CD14-positive monocyte (primary cell): ENCODE results near the gene BTG2. TPM values are rescaled to one million over a fixed set of nuclear protein-coding genes. Genes with fewer than 3 reads are reported as not detected.
A peak's percentile ranks its signal among the peaks of the same experiment; 100 is the strongest.

Experiments
- DNase-seq, 3 donors: peaks; one replicate each; pipeline ENCODE4 v3.0.0-alpha.2; 2011 to 2022
- H2AFZ ChIP-seq: 2 replicates; pipeline ENCODE4 v1.6.0; 2012; ENCODE audit warnings: mild to moderate bottlenecking, low read depth, low read length, inconsistent platforms; ENCODE audit not compliant: insufficient read depth, poor library complexity, severe bottlenecking
- H3K27ac ChIP-seq, 2 donors: 1 replicate in 1 of 2; 2 replicates in 1 of 2; pipeline ENCODE4 v1.5.1; 2012 to 2013; ENCODE audit warnings: low read length in 2 of 2, control low read depth in 1 of 2, inconsistent platforms in 1 of 2, low read depth in 1 of 2, mild to moderate bottlenecking in 1 of 2
- H3K27me3 ChIP-seq, 2 donors: one replicate each; pipeline versions ENCODE4 v1.6.0 to v1.6.1; 2011 to 2013; ENCODE audit warnings: low read length in 2 of 2; ENCODE audit not compliant: control insufficient read depth in 2 of 2, insufficient read depth in 2 of 2
- H3K36me3 ChIP-seq, 2 donors: replicated peaks in 1 of 2; 1 replicate in 1 of 2; 2 replicates in 1 of 2; pipeline versions ENCODE4 v1.5.1 to v1.6.1; 2012 to 2013; ENCODE audit warnings: low read length in 2 of 2, control low read depth in 1 of 2, inconsistent platforms in 1 of 2, mild to moderate bottlenecking in 1 of 2; ENCODE audit not compliant: insufficient read depth in 2 of 2, control insufficient read depth in 1 of 2
- H3K4me1 ChIP-seq, 2 donors: 1 replicate in 1 of 2; 2 replicates in 1 of 2; pipeline versions ENCODE4 v1.5.1 to v1.6.1; 2012 to 2013; ENCODE audit warnings: low read length in 2 of 2, control low read depth in 1 of 2, inconsistent platforms in 1 of 2, mild to moderate bottlenecking in 1 of 2, moderate library complexity in 1 of 2; ENCODE audit not compliant: insufficient read depth in 2 of 2, control insufficient read depth in 1 of 2
- H3K4me2 ChIP-seq: replicated peaks from 2 replicates; pipeline ENCODE3; 2012; ENCODE audit warnings: low read length, moderate library complexity, mild to moderate bottlenecking; ENCODE audit not compliant: poor library complexity, severe bottlenecking; ENCODE audit errors: extremely low read depth
- H3K4me3 ChIP-seq, 3 experiments: fragments of 200-600 bp in 1 of 3; sonication (generic) in 1 of 3; replicated peaks in 1 of 3; 1 replicate in 2 of 3; 2 replicates in 1 of 3; pipeline ENCODE4 v1.5.1; 2011 to 2013; ENCODE audit warnings: low read length in 3 of 3, mild to moderate bottlenecking in 3 of 3, control low read depth in 2 of 3, low read depth in 2 of 3, inconsistent platforms in 1 of 3, moderate library complexity in 1 of 3
- H3K79me2 ChIP-seq: 2 replicates; pipeline ENCODE4 v1.6.0; 2012; ENCODE audit warnings: mild to moderate bottlenecking, control low read depth, inconsistent platforms, low read length, moderate library complexity; ENCODE audit not compliant: insufficient read depth
- H3K9ac ChIP-seq: 2 replicates; pipeline ENCODE4 v1.6.0; 2017; ENCODE audit warnings: low read length, mild to moderate bottlenecking; ENCODE audit not compliant: insufficient read depth, poor library complexity, severe bottlenecking
- H3K9me3 ChIP-seq, 2 donors: replicated peaks in 1 of 2; 1 replicate in 1 of 2; 2 replicates in 1 of 2; pipeline versions ENCODE4 v1.5.1 to v1.6.1; 2012 to 2013; ENCODE audit warnings: low read length in 2 of 2, control low read depth in 1 of 2; ENCODE audit not compliant: control insufficient read depth in 1 of 2, insufficient read depth in 1 of 2
- H4K20me1 ChIP-seq: 2 replicates; pipeline ENCODE4 v1.6.0; 2012; ENCODE audit warnings: mild to moderate bottlenecking, low read length, control low read depth, moderate library complexity; ENCODE audit not compliant: insufficient read depth
- H3K27ac Mint-ChIP-seq, 7 donors: one replicate each; pipeline ENCODE4 v1.8.0; 2020; ENCODE audit warnings: mild to moderate bottlenecking in 7 of 7, mixed read lengths in 7 of 7, moderate library complexity in 6 of 7, inconsistent platforms in 2 of 7
- H3K27me3 Mint-ChIP-seq, 3 donors: one replicate each; pipeline ENCODE4 v1.8.0; 2021 to 2022; ENCODE audit warnings: low read depth in 3 of 3, mild to moderate bottlenecking in 3 of 3, mixed read lengths in 3 of 3, moderate library complexity in 3 of 3, inconsistent platforms in 1 of 3
- H3K36me3 Mint-ChIP-seq, 2 donors: one replicate each; pipeline ENCODE4 v1.8.0; 2020; ENCODE audit warnings: mixed read lengths in 2 of 2, inconsistent platforms in 1 of 2, mild to moderate bottlenecking in 1 of 2
- H3K4me1 Mint-ChIP-seq: one replicate; pipeline ENCODE4 v1.8.0; 2020; ENCODE audit warnings: mild to moderate bottlenecking, mixed read lengths
- H3K4me3 Mint-ChIP-seq, 2 donors: one replicate each; pipeline ENCODE4 v1.8.0; 2020; ENCODE audit warnings: mild to moderate bottlenecking in 2 of 2, mixed read lengths in 2 of 2, moderate library complexity in 1 of 2
- H3K9me3 Mint-ChIP-seq, 7 donors: one replicate each; pipeline ENCODE4 v1.8.0; 2020 to 2022; ENCODE audit warnings: mixed read lengths in 7 of 7, mild to moderate bottlenecking in 6 of 7, moderate library complexity in 6 of 7, inconsistent platforms in 2 of 7
- CTCF ChIP-seq: fragments of 200-600 bp; IDR thresholded peaks from one replicate; pipeline ENCODE4 v1.8.0; 2022; ENCODE audit warnings: antibody characterized with exemption, mild to moderate bottlenecking
- WGBS: methylation state at CpG from one replicate; pipeline ENCODE4 v1.1.5; 2013; ENCODE audit warnings: missing lambda C conversion rate; ENCODE audit not compliant: insufficient coverage; 5-methylcytosine and 5-hydroxymethylcytosine counted together
- intact Hi-C, 2 donors: fragments of 100-400 bp; cut with micrococcal nuclease; formaldehyde crosslinking; loops; one replicate each; pipeline versions ENCODE4 v1.15.0 to v1.15.1; 2023
- polyA plus RNA-seq, 3 donors: library from polyadenylated mRNA; depleted of rRNA in 1 of 3; unstranded in 2 of 3; stranded (reverse) in 1 of 3; fragments of 300-500 nt in 2 of 3; fragments of >200 nt in 1 of 3; fragmentation: Illumina TruSeq in 2 of 3; gene quantifications; 1 replicate in 2 of 3; 2 replicates in 1 of 3; pipeline ENCODE4 v1.2.3, GENCODE V29; 2012 to 2021

The BTG2 gene
- polyA plus RNA-seq, 3 donors, result 293 to 539 (median 483) TPM

DNA sequence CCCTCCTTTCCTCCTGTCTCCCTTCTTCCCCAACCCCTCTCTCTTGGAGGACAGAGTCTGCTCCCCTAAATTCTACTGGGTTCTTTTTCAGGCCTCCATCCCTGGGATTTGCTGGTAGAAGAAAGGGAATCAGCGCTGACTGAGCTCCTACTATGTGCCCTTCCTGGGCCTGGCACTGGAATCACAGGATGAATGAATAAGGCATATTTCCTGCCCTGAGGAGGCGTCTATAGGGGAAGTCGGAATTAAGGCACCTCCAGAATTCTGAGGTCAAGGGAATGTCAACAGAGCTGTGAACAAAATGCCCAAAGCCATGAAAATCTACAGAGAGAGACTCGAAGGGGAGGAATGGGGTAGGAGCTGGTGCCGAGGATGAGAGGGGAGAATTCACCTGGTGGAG is 17.4 kb upstream of the BTG2 start:
- Histone ChIP-seq H3K27me3 (no peaks in the 10 kb centered on the region), H3K27ac (peak overlapping the region; percentile 92 to 99), H3K79me2 (peaks cover 4% of the 10 kb centered on the region), H2AFZ (no peak overlapping the region), H4K20me1 (no peaks in the 10 kb centered on the region), H3K9me3 (no peaks in the 10 kb centered on the region), H3K36me3 (no peaks in the 10 kb centered on the region), H3K9ac (peak overlapping the region; percentile 83), H3K4me2 (peak overlapping the region; percentile 35), H3K4me3 (peak overlapping the region in 1 of 3 experiments; percentile 50), H3K4me1 (peaks cover 77 to 83% of the 10 kb centered on the region in 2 donors)
- H3K27ac Mint-ChIP-seq, result peak overlapping the region; percentile 99 to 100 (median 100)
- TF ChIP-seq CTCF, result no peak
- peaks cover 4 to 14% of the 10 kb centered on the region in 2 donors for H3K36me3 Mint-ChIP-seq
- peak in 2 of 3 donors; percentile 69 to 70 for DNase-seq
- peak overlapping the region; percentile 1 to 82 for H3K4me3 Mint-ChIP-seq
- peaks cover 0 to 4% (median 0%) of the 10 kb centered on the region in 7 donors for H3K9me3 Mint-ChIP-seq
- peaks cover 77% of the 10 kb centered on the region for H3K4me1 Mint-ChIP-seq
- H3K27me3 Mint-ChIP-seq, result no peaks in the 10 kb centered on the region
- 35% methylated on average over 3 of the region's 5 CpGs for WGBS
- intact Hi-C loops, result loop anchor here in 1 of 2 donors (2.0 to 5.0 kb wide), 2 partner anchors 15 to 39 kb away; no protein-coding TSS in a partner anchor

GRCh38 chr1:203288400-203288799 is 16.9 kb upstream of the BTG2 start:
- peak overlapping the region; percentile 99 to 100 (median 100) for H3K27ac Mint-ChIP-seq
- no CpG with 5 or more reads among the region's 7 CpGs for WGBS
- H3K9ac ChIP-seq, result peak overlapping the region; percentile 83

More at GRCh38 chr1:203288400-203288799, 16.9 kb upstream of the BTG2 start:
- no peak for TF ChIP-seq CTCF
- Mint-ChIP-seq H3K4me3 (peak overlapping the region in 1 of 2 donors; percentile 82), H3K36me3 (peaks cover 4 to 14% of the 10 kb centered on the region in 2 donors), H3K27me3 (peaks cover 0 to 2% (median 0%) of the 10 kb centered on the region in 3 donors), H3K4me1 (peaks cover 74% of the 10 kb centered on the region), H3K9me3 (peaks cover 0 to 4% (median 0%) of the 10 kb centered on the region in 7 donors)
- H3K9me3 ChIP-seq, result no peaks in the 10 kb centered on the region
- H3K36me3 ChIP-seq, result no peaks in the 10 kb centered on the region
- H4K20me1 ChIP-seq, result no peaks in the 10 kb centered on the region
- H3K27me3 ChIP-seq, result no peaks in the 10 kb centered on the region
- intact Hi-C loops, result loop anchor here in 1 of 2 donors (5.0 kb wide), 1 partner anchor 39 kb away; no protein-coding TSS in a partner anchor
- H3K4me3 ChIP-seq, result peak overlapping the region in 1 of 3 experiments; percentile 50
- DNase-seq, result no peak
- H2AFZ ChIP-seq, result no peak overlapping the region
- peaks cover 77 to 83% of the 10 kb centered on the region in 2 donors for H3K4me1 ChIP-seq
- peak overlapping the region; percentile 92 to 99 for H3K27ac ChIP-seq
- H3K4me2 ChIP-seq, result peak overlapping the region; percentile 35
- peaks cover 4% of the 10 kb centered on the region for H3K79me2 ChIP-seq
